DND-41 (cell line): ENCODE measurements around the gene GNAZ.

ENCODE experiments used
- CTCF ChIP-seq: IDR thresholded peaks from 2 replicates; pipeline ENCODE4 v1.5.1; 2012; ENCODE audit warnings: borderline replicate concordance, low read length, moderate library complexity, mild to moderate bottlenecking; ENCODE audit not compliant: poor library complexity, severe bottlenecking; ENCODE audit errors: extremely low read depth
- EZH2 ChIP-seq: IDR thresholded peaks from 3 replicates; pipeline ENCODE4 v1.6.1; 2012; ENCODE audit warnings: borderline replicate concordance, low read depth, mild to moderate bottlenecking, moderate library complexity, low read length, inconsistent platforms; ENCODE audit not compliant: severe bottlenecking

- TF ChIP-seq EZH2, result no peak
- no peak for TF ChIP-seq CTCF
Observed at GRCh38 chr22:23083315-23084021, 13.1 kb downstream of the GNAZ start.
